Measurements from ENCODE around the gene RASAL2. TPM values are rescaled to one million over a fixed set of nuclear protein-coding genes. Genes with fewer than 3 reads are reported as not detected.

Gene RASAL2
- total RNA-seq, 2 experiments from 2014 or later: not detected

- Mint-ChIP-seq H3K27ac (no peak overlapping the region), H3K36me3 (ENCODE audit: low read depth) (no peaks in the 10 kb centered on the region), H3K4me3 (no peak overlapping the region), H3K9me3 (no peaks in the 10 kb centered on the region), H3K4me1 (ENCODE audit: low read depth) (no peaks in the 10 kb centered on the region), H3K27me3 (ENCODE audit: low read depth) (no peaks in the 10 kb centered on the region)
- CTCF ChIA-PET: interaction anchor here (0.5 to 5.7 kb wide), 18 partner anchors 9 to 1229 kb away, joined by 3 to 38 read pairs (median 4); no protein-coding TSS in a partner anchor
- intact Hi-C loops (cut with micrococcal nuclease): loop anchor here (2.0 kb wide), 2 partner anchors 223 to 835 kb away; no protein-coding TSS in a partner anchor
- DNase-seq: no peak
Observed at GRCh38 chr1:178533121-178533946, 439.4 kb downstream of the RASAL2 start.

Other genes with a start within 250 kb of the RASAL2 start
- not detected for gene SEC16B, start 124.0 kb upstream of the RASAL2 start, total RNA-seq

All from activated naive CD4-positive, alpha-beta T cell treated with anti-CD3 and anti-CD28 coated beads for 36 hours (primary cell).